ENCODE measurements around the gene INSYN2B. TPM values are rescaled to one million over a fixed set of nuclear protein-coding genes. Genes with fewer than 3 reads are reported as not detected.

The INSYN2B gene
- total and polyA plus RNA-seq, 2 donors (not counting 1 experiment from before 2014, with no cell fraction given): not detected

GRCh38 chr5:169989365-169989764 is 9.1 kb upstream of the INSYN2B start:
- no peak overlapping the region for H3K27ac ChIP-seq (ENCODE audit: low read length in 2 of 2)
- Mint-ChIP-seq H3K9me3 (ENCODE audit: insufficient read depth) (no peaks in the 10 kb centered on the region), H3K4me3 (no peak overlapping the region), H3K27me3 (no peaks in the 10 kb centered on the region), H3K4me1 (no peaks in the 10 kb centered on the region), H3K27ac (no peak overlapping the region)
- 90% methylated on average over 1 of the region's 1 CpG for WGBS (ENCODE audit: insufficient coverage)
- no peak overlapping the region for H3K4me2 ChIP-seq (replicated peaks; ENCODE audit: low read depth, low read length, poor library complexity, severe bottlenecking)
- intact Hi-C loops (cut with micrococcal nuclease): no loop called here
- no peak overlapping the region for H3K9ac ChIP-seq (ENCODE audit: low read length)
- peaks cover 2 to 80% of the 10 kb centered on the region in 2 experiments for H3K36me3 ChIP-seq (replicated peaks in 1 of 2; ENCODE audit: control extremely low read depth in 1 of 2, control insufficient read depth in 1 of 2, extremely low read depth in 1 of 2, insufficient read depth in 2 of 2, low read length in 1 of 2)
- no peak overlapping the region for H2AFZ ChIP-seq (ENCODE audit: insufficient read depth, low read depth, low read length, poor library complexity, severe bottlenecking)
- no peaks in the 10 kb centered on the region for H4K20me1 ChIP-seq (ENCODE audit: control insufficient read depth, insufficient read depth, low read length, poor library complexity, severe bottlenecking)
- no peak overlapping the region for H3K4me3 ChIP-seq (ENCODE audit: control extremely low read depth in 1 of 5, extremely low read depth in 1 of 5, insufficient read depth in 1 of 5, low read depth in 2 of 5, low read length in 4 of 5)
- POLR2A ChIA-PET: no interaction called here
- TF ChIP-seq CTCF (IDR thresholded peaks at IDR 0.05) (no peak), EZH2 (IDR thresholded peaks at IDR 0.05; ENCODE audit: borderline replicate concordance, insufficient read depth, low read depth, low read length, poor library complexity, severe bottlenecking) (no peak)
- no peak for DNase-seq
- ATAC-seq (ENCODE audit: low read depth): no peak
- CTCF ChIA-PET: no interaction called here
- H3K9me3 ChIP-seq (ENCODE audit: control extremely low read depth in 1 of 3, control insufficient read depth in 2 of 3, insufficient read depth in 1 of 3, low read length in 2 of 3): no peaks in the 10 kb centered on the region
- no peaks in the 10 kb centered on the region for H3K4me1 ChIP-seq (ENCODE audit: control insufficient read depth in 2 of 2, insufficient read depth in 2 of 2, low read length in 2 of 2)
- no peaks in the 10 kb centered on the region for H3K79me2 ChIP-seq (ENCODE audit: control insufficient read depth, insufficient read depth, low read length)
- H3K27me3 ChIP-seq (replicated peaks in 1 of 4; ENCODE audit: control extremely low read depth in 1 of 4, control insufficient read depth in 3 of 4, insufficient read depth in 4 of 4, low read length in 3 of 4): no peaks in the 10 kb centered on the region

- H3K27ac ChIP-seq (ENCODE audit: low read length in 2 of 2): no peak overlapping the region
- DNase-seq (no peak), ATAC-seq (ENCODE audit: low read depth) (no peak)
- no peaks in the 10 kb centered on the region for H3K4me1 Mint-ChIP-seq
- H3K9me3 Mint-ChIP-seq (ENCODE audit: insufficient read depth): no peaks in the 10 kb centered on the region
- no peak overlapping the region for H3K27ac Mint-ChIP-seq
- no peaks in the 10 kb centered on the region for H3K79me2 ChIP-seq (ENCODE audit: control insufficient read depth, insufficient read depth, low read length)
- H3K4me3 ChIP-seq (ENCODE audit: control extremely low read depth in 1 of 5, extremely low read depth in 1 of 5, insufficient read depth in 1 of 5, low read depth in 2 of 5, low read length in 4 of 5): no peak overlapping the region
- TF ChIP-seq CTCF (IDR thresholded peaks at IDR 0.05): no peak
- TF ChIP-seq EZH2 (IDR thresholded peaks at IDR 0.05; ENCODE audit: borderline replicate concordance, insufficient read depth, low read depth, low read length, poor library complexity, severe bottlenecking): no peak
- no CpG with 5 or more reads among the region's 1 CpG for WGBS (ENCODE audit: insufficient coverage)
- no peak overlapping the region for H2AFZ ChIP-seq (ENCODE audit: insufficient read depth, low read depth, low read length, poor library complexity, severe bottlenecking)
- H3K27me3 ChIP-seq (replicated peaks in 1 of 4; ENCODE audit: control extremely low read depth in 1 of 4, control insufficient read depth in 3 of 4, insufficient read depth in 4 of 4, low read length in 3 of 4): no peaks in the 10 kb centered on the region
- no peak overlapping the region for H3K4me2 ChIP-seq (replicated peaks; ENCODE audit: low read depth, low read length, poor library complexity, severe bottlenecking)
- no peaks in the 10 kb centered on the region for H3K4me1 ChIP-seq (ENCODE audit: control insufficient read depth in 2 of 2, insufficient read depth in 2 of 2, low read length in 2 of 2)
- H3K4me3 Mint-ChIP-seq: no peak overlapping the region
- H3K9ac ChIP-seq (ENCODE audit: low read length): no peak overlapping the region
- intact Hi-C loops (cut with micrococcal nuclease): no loop called here
- no peaks in the 10 kb centered on the region for H3K9me3 ChIP-seq (ENCODE audit: control extremely low read depth in 1 of 3, control insufficient read depth in 2 of 3, insufficient read depth in 1 of 3, low read length in 2 of 3)
- no peaks in the 10 kb centered on the region for H3K27me3 Mint-ChIP-seq
- peaks cover 2 to 80% of the 10 kb centered on the region in 2 experiments for H3K36me3 ChIP-seq (replicated peaks in 1 of 2; ENCODE audit: control extremely low read depth in 1 of 2, control insufficient read depth in 1 of 2, extremely low read depth in 1 of 2, insufficient read depth in 2 of 2, low read length in 1 of 2)
- ChIA-PET CTCF (no interaction called here), POLR2A (no interaction called here)
- no peaks in the 10 kb centered on the region for H4K20me1 ChIP-seq (ENCODE audit: control insufficient read depth, insufficient read depth, low read length, poor library complexity, severe bottlenecking)
Observed at GRCh38 chr5:169988947-169989346, 8.7 kb upstream of the INSYN2B start.

Data from B cell (primary cell).